DMS79 treated with DMSO at 0.1 percent for 48 hours (cell line): Measurements from ENCODE around the gene C22orf23.
"Not testable (repeated sequence)": the region's sequence is repeated elsewhere in the genome, so short reads cannot be mapped to it uniquely, and the experiment has no call there.

Experiments
- DNase-seq: peaks from one replicate; lab custom pipeline; 2025; lab: John Stamatoyannopoulos, UW

Gene C22orf23

DNA sequence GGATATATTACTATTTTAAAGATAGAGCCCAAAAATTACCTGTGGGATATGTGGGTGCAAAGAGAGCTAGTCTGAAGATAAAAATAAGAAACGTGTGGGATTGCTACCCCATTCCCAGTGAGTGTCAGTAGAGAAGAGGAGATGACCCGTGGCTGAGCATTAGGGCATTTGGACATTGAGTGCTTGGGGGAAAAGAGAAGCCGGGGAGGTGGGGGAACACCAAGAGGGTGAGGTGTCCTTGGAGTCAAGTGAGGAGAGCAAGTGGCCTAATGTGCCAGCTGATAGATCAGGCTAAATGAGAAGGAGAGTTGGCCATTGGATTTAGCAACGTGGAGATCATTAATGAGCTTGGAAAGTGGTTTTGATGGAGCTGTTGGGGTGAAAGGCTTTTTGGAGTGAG is 1.3 kb upstream of the C22orf23 start:
- DNase-seq = no peak

- no peak for DNase-seq
Observed at GRCh38 chr22:37953062-37953436, 352 bp downstream of the C22orf23 start.

DNA sequence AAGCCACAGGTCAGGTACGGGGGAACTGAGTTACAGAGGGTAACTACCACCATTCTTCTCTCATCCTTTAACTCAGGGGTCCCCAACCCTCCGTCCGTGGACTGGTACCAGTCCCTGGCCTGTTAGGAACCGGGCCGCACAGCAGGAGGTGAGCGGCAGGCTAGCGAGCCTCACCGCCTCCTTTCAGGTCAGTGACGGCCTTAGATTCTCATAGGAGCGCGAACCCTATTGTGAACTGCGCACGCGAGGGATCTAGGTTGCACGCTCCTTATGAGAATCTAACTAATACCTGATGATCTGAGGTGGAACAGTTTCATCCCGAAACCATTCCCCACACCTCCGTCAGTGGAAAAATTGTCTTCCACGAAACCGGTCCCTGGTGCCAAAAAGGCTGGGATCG is 772 bp downstream of the C22orf23 start:
- not testable (repeated sequence) for DNase-seq

GRCh38 chr22:37951305-37951704 is 2.1 kb downstream of the C22orf23 start:
- no peak for DNase-seq

- not testable (repeated sequence) for DNase-seq
Observed at GRCh38 chr22:37947142-37947795, 6.1 kb downstream of the C22orf23 start.

- DNase-seq = not testable (repeated sequence)
Observed at GRCh38 chr22:37944423-37944822, 9.0 kb downstream of the C22orf23 start.

DNA sequence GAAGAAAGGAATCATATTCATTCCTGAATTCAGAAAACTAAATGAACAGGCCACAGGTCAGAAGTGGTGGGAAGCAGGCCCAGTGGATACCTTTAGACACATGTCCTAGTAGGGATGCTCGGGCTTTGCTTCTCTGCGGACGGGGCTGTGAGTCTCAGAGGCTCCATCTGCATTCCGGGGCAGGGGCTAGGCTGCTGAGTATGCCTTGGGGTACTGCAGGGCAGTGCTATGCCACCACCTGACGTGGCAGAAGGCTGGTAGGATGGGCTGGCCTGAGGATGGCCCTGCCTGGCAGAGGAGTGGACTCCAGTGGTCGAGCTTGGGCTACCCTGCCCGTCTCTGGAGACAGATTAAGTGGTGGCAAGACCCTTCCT is 9.6 kb downstream of the C22orf23 start:
- no peak for DNase-seq

DNA sequence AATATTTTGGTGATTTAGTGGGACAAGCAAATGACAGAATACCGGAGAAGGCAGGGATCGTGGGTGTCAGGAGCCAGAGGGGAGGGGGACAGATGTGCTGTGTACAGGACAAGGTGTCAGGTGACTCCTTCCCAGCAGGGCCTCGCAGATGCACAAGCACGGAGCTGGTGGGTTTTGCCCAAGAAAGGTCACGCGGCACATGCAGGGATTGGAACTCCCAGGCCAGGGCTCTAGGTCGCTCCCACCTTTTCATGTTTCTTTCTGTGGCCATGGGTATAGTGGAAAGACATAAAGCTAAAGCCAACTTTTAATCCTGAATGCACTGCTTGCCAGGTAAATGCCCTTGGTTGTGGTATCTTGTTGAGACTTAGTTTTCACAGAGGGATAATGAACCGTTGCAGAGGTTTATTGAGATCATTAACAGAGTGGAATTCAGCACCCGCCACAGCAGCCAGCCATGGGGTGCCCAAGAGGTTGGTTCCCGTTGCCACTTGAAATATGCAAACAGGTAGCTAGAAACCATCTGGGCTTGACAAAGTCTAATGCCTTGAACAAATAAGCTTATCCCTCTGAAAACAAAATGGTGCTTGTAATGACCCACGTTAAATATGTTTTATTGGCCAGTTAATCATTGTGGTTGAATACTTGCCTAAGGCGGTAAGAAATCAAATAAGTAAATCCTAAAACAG is 10.1 kb downstream of the C22orf23 start:
- peak; percentile 26 for DNase-seq

DNA sequence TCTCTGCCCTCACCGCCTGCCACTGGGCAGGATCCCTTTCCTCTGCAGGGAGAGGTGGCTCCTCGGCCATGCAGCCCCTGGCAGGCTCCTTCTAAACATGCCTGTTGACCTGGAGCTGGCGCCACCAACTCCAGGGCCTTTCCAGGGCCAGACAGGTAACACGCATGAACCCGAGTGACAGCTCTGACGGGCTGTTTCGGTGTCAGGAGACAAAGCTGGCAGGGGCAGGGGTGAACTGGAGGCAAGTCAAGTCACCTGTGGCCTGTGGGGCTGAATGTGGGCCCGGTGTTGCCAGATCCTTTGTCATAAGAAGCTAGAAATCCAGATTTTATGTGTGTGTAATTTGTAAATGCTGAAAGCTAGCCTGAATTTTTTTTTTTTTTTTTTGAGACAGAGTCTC is 11.3 kb downstream of the C22orf23 start:
- DNase-seq = no peak

GRCh38 chr22:37940698-37941376 is 12.6 kb downstream of the C22orf23 start:
- DNase-seq = no peak

DNA sequence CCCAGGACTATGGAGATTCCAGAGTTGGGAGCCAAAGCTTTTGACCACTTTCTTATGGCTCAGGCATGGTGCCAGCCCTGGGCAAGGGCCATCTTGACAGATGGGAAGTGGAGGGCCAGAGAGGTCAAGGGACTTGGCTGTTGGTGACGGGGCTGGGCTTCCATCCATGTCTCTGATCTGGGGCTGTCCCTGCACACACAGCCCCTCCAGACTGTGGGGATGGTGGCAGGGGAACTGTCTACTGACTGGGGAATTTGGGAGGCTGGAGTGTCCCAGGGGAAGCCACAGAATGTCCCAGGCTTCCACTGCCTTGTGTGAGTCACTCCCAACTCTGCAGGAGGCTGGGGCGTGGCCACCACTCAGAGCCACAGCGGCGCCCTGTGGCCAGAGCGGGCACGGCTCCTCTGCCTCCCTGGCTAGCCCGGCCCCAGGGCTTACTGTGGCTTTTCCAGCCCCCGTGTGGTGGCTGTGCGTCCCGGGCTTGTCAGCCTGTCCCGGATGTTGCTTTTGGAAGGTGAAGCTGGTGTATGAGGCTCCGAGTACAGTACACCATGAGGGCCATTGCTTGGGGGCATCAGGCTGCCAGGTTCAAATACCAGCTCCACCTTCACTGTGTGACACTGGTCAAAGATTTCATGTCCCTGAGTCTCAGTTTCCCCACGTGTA is 19.6 kb downstream of the C22orf23 start:
- no peak for DNase-seq

DNA sequence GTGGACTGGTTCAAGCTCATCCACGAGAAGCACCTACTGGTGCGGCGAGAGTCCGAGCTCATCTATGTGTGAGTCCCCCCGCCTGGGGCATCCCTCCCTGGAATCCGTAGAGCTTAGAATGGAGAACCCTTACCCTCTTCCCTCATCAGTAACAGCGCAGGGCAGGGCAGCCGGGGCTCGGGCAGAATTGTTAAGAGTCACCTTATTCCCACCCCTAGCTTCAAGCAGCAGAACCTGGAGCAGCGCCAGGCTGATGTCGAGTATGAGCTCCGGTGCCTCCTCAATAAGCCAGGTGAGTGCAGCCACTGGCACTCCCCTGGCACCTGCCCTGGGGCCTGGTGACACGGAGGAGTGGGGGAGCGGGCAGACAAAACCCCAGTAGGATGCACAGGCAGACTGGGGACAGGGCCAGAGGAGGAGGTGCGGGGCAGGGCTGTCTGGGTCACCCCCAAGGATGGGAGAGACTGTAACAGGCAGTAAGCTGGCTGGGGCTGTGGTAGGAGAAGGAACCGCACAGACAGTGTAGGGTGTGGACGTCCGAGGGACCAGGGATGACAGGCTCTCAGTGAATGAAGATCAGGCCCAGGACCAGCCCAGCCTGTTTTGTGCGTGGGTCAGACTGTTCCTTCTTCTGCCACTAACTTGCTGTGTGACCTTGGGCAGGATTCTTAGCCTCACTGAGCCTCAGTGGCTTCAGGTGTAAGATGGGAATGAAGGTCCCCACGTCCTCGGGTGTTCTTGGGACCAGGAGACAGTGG is 20.4 kb downstream of the C22orf23 start:
- DNase-seq = peak; percentile 82

- DNase-seq = no peak
Observed at GRCh38 chr22:37932401-37932800, 21.0 kb downstream of the C22orf23 start.

DNA sequence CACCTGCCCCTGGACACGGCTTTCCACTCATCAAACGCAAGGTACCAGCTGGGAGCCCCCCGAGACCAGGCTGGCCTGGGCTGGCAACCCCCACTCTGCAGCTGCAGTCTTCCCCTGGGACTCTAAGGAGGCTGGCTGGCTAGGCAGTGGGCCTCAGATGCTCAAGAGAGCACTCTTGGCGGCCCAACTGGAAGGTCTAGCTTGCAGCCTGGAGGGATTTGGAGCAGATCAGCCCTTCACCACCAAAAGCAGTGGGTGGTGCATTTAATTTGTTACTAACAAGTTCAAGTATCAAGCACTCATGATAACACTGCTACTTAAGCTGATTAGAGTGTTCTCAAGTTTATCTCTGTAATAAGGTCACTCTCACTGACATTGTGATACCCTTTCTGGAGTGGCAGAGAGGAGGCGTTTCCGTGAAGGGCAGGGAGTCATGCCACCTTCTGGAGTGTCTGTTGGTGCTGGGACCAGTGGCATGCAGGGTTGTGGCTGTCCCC is 21.5 kb downstream of the C22orf23 start:
- peak; percentile 72 for DNase-seq

- DNase-seq = no peak
Observed at GRCh38 chr22:37930952-37931440, 22.4 kb downstream of the C22orf23 start.

- DNase-seq = no peak
Observed at GRCh38 chr22:37930270-37930951, 23.0 kb downstream of the C22orf23 start.

DNA sequence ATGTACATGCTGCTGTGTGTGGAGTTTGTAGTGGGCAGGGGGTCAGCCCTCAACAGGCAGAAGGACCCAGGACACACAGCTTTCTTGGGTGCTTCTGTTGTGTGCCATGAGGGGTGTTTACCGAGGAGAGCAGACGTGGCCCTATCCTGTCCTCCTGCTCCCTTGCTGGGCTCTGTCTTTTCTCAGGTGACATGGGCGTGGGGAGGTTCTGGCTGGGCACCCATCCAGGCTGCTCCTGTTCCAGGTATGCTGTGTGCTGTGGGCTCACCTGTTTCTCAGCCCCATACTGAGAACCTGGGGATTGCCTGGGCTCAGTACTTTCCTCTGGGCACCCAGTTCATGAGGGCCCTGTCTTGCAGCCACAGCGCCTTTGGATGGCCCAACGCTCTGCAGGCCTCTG is 24.0 kb downstream of the C22orf23 start:
- no peak for DNase-seq

DNA sequence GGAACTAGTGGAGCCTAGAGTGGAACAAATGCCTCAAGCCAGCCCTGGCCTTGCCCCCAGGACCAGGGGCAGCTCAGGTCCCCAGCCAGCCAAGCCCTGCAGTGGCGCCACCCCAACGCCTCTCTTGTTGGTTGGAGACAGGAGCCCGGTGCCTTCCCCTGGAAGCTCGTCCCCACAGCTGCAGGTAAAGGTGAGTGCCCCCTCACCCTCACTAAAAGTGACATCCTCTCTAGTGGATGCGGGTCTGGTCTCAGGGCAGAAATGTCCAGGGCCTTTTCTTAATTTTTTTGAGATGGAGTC is 25.8 kb downstream of the C22orf23 start:
- DNase-seq = no peak

GRCh38 chr22:37926771-37927636 is 26.4 kb downstream of the C22orf23 start:
- DNase-seq = no peak

DNA sequence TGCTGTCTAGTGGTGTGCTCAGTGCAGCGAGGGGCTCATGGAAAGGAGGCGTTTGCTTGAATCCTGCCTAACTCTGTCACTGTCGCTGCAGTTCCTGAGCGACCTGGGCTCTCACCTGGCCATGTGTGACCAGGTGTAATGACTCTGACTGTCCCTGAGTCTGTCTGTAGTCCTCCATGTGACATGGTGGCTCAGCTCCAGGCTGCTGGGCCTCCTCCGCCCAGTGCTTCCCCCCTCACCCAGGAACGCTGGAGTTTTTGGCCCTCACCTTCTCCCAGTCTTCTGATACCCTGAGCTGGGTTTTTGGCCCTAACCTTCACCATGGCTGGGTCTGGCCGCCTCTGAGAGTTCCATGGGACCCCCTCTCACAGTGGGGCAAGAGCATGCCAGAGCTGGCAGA is 27.0 kb downstream of the C22orf23 start:
- DNase-seq = no peak
